Measurements from ENCODE around the gene OR4F15. TPM values are rescaled to one million over a fixed set of nuclear protein-coding genes. Genes with fewer than 3 reads are reported as not detected.

OR4F15 gene
- total and polyA plus RNA-seq, 2 donors (not counting 3 experiments of a cell fraction or from before 2014, with no cell fraction given): not detected

GRCh38 chr15:101773496-101774100 lies 38.4 kb upstream of the OR4F15 start:
- Histone ChIP-seq H3K9me3 (replicated peaks; ENCODE audit: control insufficient read depth, insufficient read depth, low read length) (no peaks in the 10 kb centered on the region), H3K27me3 (ENCODE audit: control insufficient read depth in 2 of 2, insufficient read depth in 2 of 2, low read length in 2 of 2) (no peaks in the 10 kb centered on the region), H3K4me1 (ENCODE audit: control insufficient read depth, extremely low read depth, insufficient read depth, low read length) (no peaks in the 10 kb centered on the region), H3K4me3 (replicated peaks in 1 of 3; ENCODE audit: insufficient read depth in 1 of 3, low read depth in 1 of 3, low read length in 3 of 3) (no peak overlapping the region), H3K9ac (replicated peaks; ENCODE audit: extremely low read depth, insufficient read depth, low read length) (no peak overlapping the region), H2AFZ (ENCODE audit: low read depth, low read length) (no peak overlapping the region), H4K20me1 (replicated peaks; ENCODE audit: control insufficient read depth, extremely low read depth, insufficient read depth, low read length) (no peaks in the 10 kb centered on the region), H3K4me2 (ENCODE audit: insufficient read depth, low read length) (no peak overlapping the region), H3K27ac (ENCODE audit: insufficient read depth, low read depth, low read length) (no peak overlapping the region), H3K79me2 (ENCODE audit: control insufficient read depth, insufficient read depth, low read length) (no peaks in the 10 kb centered on the region), H3K9me1 (replicated peaks; ENCODE audit: control insufficient read depth, extremely low read depth, insufficient read depth, low read length) (no peaks in the 10 kb centered on the region), H3K36me3 (ENCODE audit: control insufficient read depth in 2 of 2, extremely low read depth in 1 of 2, insufficient read depth in 2 of 2, low read length in 2 of 2) (no peaks in the 10 kb centered on the region)
- POLR2A ChIA-PET: no interaction called here
- BruUV-seq (replicated peaks): no TSS peak
- no peak for DNase-seq (ENCODE audit: low read depth, low spot score)
- CTCF ChIA-PET: no interaction called here
- intact Hi-C loops (cut with micrococcal nuclease): no loop called here
- TF ChIP-seq MYC (IDR thresholded peaks at IDR 0.05; ENCODE audit: low read depth, low read length) (no peak), CTCF (IDR thresholded peaks at IDR 0.05; ENCODE audit: extremely low read depth in 1 of 2, insufficient read depth in 1 of 2, low read depth in 1 of 2, low read length in 2 of 2) (peak in 1 of 2 donors; percentile 21)
- dilution Hi-C loops (cut with MboI; ENCODE audit: extremely low pct_ligation_motif_present, low sequenced_read_pairs): no loop called here
- FAIRE-seq: no peak

- H3K9ac ChIP-seq (replicated peaks; ENCODE audit: extremely low read depth, insufficient read depth, low read length): no peak overlapping the region
- no peaks in the 10 kb centered on the region for H3K27me3 ChIP-seq (ENCODE audit: control insufficient read depth in 2 of 2, insufficient read depth in 2 of 2, low read length in 2 of 2)
- no peak overlapping the region for H3K4me2 ChIP-seq (ENCODE audit: insufficient read depth, low read length)
- intact Hi-C loops (cut with micrococcal nuclease) (no loop called here), dilution Hi-C loops (cut with MboI; ENCODE audit: extremely low pct_ligation_motif_present, low sequenced_read_pairs) (no loop called here)
- H3K27ac ChIP-seq (ENCODE audit: insufficient read depth, low read depth, low read length): no peak overlapping the region
- no peaks in the 10 kb centered on the region for H3K9me3 ChIP-seq (replicated peaks; ENCODE audit: control insufficient read depth, insufficient read depth, low read length)
- no peak overlapping the region for H3K4me3 ChIP-seq (replicated peaks in 1 of 3; ENCODE audit: insufficient read depth in 1 of 3, low read depth in 1 of 3, low read length in 3 of 3)
- CTCF ChIA-PET: no interaction called here
- TF ChIP-seq GATA2 (IDR thresholded peaks at IDR 0.05; ENCODE audit: insufficient read depth, insufficient read length, low read depth, low read length): no peak
- no peak for TF ChIP-seq MAX (IDR thresholded peaks at IDR 0.05; ENCODE audit: insufficient read depth, insufficient read length)
- no peak for TF ChIP-seq JUN (IDR thresholded peaks at IDR 0.05; ENCODE audit: borderline replicate concordance, insufficient read depth, insufficient read length, low read depth)
- no peak for TF ChIP-seq CTCF (IDR thresholded peaks at IDR 0.05; ENCODE audit: extremely low read depth in 1 of 2, insufficient read depth in 1 of 2, low read depth in 1 of 2, low read length in 2 of 2)
- no peak for TF ChIP-seq MYC (IDR thresholded peaks at IDR 0.05; ENCODE audit: low read depth, low read length)
- no peak for TF ChIP-seq POLR2A (IDR thresholded peaks at IDR 0.05; ENCODE audit: low read depth, low read length)
- no peak for TF ChIP-seq POLR2AphosphoS5 (IDR thresholded peaks at IDR 0.05; ENCODE audit: insufficient read depth, low read depth, low read length)
- TF ChIP-seq EZH2 (IDR thresholded peaks at IDR 0.05; ENCODE audit: borderline replicate concordance, low read depth, low read length, severe bottlenecking): no peak
- no peak for TF ChIP-seq FOS (IDR thresholded peaks at IDR 0.05; ENCODE audit: borderline replicate concordance, insufficient read depth, low read length)
- no peaks in the 10 kb centered on the region for H3K79me2 ChIP-seq (ENCODE audit: control insufficient read depth, insufficient read depth, low read length)
- POLR2A ChIA-PET: no interaction called here
- H3K36me3 ChIP-seq (ENCODE audit: control insufficient read depth in 2 of 2, extremely low read depth in 1 of 2, insufficient read depth in 2 of 2, low read length in 2 of 2): no peaks in the 10 kb centered on the region
- no peak overlapping the region for H2AFZ ChIP-seq (ENCODE audit: low read depth, low read length)
- H4K20me1 ChIP-seq (replicated peaks; ENCODE audit: control insufficient read depth, extremely low read depth, insufficient read depth, low read length): no peaks in the 10 kb centered on the region
- BruUV-seq (replicated peaks): no TSS peak
- DNase-seq (ENCODE audit: low read depth, low spot score) (no peak), FAIRE-seq (no peak)
- H3K4me1 ChIP-seq (ENCODE audit: control insufficient read depth, extremely low read depth, insufficient read depth, low read length): no peaks in the 10 kb centered on the region
- H3K9me1 ChIP-seq (replicated peaks; ENCODE audit: control insufficient read depth, extremely low read depth, insufficient read depth, low read length): no peaks in the 10 kb centered on the region
Measured at GRCh38 chr15:101775136-101775535, 36.9 kb upstream of the OR4F15 start.
